SHP77 treated with DMSO at 0.1 percent for 48 hours (cell line): ENCODE measurements around the gene CALHM5.

Experiments used
- DNase-seq: peaks from one replicate; lab custom pipeline; 2025; lab: John Stamatoyannopoulos, UW

Gene CALHM5

DNA sequence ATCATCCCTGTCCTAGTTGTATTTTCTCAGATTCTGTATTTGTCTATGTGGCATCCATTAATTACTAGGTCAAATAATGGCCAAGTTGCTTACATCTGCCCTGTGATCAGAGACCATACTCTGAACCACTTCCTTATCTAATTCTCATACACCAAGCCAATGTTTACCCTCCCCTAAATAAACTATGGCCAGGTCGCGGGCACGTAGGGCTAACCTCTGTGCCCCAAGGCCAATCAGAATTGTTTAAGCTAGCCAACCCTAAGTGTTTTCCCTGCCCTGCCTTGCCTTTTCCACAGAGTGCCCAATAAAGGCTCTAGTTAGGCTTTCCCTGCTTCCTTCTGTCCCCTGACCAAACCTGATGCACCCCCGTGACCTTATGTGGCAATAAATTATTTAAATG is 39.4 kb downstream of the CALHM5 start:
- DNase-seq, result no peak

- DNase-seq, result no peak
These were observed 42.0 kb downstream of the CALHM5 start, which contains the start of gene CALHM4 for GRCh38 chr6:116553451-116553850. Gene CALHM4, plus strand, starts transcription at chr6:116553751. Its CDS starts 43 bp downstream, at chr6:116553794.

DNA sequence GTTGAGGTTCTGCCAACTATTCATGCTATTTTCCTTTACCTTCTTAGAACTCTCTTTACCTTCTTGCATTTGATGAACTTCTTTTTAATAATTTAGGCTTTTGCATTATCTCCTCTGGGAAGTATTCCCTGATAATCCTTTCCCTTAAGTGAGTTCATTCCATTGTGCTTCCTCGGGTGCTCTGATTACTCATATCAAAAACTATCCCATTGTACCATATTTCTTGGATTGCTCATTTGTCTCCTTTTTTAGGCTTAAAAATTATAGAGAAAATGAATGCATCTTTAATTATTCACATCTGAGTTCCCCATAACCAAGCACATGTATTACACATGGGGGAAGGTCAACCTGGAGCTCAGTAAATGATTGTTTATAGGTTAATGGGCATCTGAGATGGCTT is 44.6 kb downstream of the CALHM5 start:
- DNase-seq, result no peak

GRCh38 chr6:116556814-116557415 is 45.5 kb downstream of the CALHM5 start:
- no peak for DNase-seq

- peak; percentile 24 for DNase-seq
These were observed 46.5 kb downstream of the CALHM5 start for GRCh38 chr6:116557893-116558292.

DNA sequence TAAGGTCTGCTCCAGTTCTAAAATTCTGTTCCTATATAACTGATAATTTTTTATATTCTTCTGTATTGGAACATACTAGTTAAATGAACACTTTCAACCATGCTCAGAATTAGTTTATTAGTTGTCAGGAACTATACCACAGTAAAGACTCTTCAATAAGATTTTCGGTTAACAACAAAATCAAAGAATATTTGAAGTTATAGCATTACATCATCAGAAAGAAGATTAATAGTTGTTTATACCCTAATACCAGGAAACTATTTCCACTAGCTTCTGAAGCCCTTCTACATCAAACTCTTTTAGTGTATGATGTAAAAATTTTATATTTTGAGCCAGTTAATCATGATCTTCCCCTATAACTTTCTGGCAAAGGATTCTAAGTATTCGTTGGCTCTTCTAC is 48.7 kb downstream of the CALHM5 start:
- DNase-seq, result no peak

GRCh38 chr6:116561377-116562018 is 50.1 kb downstream of the CALHM5 start:
- no peak for DNase-seq

DNA sequence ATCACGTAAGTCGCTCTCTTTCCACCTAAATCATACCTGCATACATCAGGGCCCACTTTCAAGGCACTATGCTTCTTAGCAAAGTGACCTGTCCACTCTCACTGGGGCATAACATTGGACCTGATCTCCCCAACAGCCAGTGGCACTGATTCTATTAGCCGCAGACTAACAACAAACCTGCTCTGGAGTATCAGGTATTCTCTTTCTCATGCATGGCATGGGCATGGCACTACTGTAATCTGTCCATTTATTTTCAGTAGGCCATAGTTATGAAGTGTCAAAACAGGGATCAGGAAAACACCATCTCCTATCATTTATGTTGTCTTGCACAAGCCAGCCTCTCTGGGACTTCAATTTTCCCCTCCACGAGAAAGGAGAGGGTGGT is 50.6 kb downstream of the CALHM5 start:
- no peak for DNase-seq

GRCh38 chr6:116562614-116563013 is 51.2 kb downstream of the CALHM5 start:
- no peak for DNase-seq

GRCh38 chr6:116563830-116564229 is 52.4 kb downstream of the CALHM5 start:
- DNase-seq, result no peak

DNA sequence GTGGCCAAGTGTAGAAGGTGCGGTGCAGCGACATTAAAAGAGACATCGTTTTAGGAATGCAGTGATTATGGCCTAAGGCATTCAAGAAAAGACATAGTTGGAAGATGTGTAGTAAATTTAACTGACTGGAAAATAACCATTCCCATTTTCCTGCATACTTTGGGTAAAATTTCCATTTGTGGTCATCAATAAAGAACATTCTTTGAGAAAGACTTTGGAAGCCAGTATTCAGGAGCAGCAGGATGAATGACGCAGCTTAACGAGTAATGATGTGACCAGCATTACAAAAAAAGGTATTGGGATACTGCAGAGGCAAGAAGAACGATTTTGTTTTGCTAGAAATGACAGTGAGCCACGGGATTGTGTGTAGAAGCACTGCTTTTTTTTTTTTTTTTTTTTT is 52.9 kb downstream of the CALHM5 start:
- DNase-seq, result no peak

- no peak for DNase-seq
These were observed 53.8 kb downstream of the CALHM5 start for GRCh38 chr6:116564921-116565872.

DNA sequence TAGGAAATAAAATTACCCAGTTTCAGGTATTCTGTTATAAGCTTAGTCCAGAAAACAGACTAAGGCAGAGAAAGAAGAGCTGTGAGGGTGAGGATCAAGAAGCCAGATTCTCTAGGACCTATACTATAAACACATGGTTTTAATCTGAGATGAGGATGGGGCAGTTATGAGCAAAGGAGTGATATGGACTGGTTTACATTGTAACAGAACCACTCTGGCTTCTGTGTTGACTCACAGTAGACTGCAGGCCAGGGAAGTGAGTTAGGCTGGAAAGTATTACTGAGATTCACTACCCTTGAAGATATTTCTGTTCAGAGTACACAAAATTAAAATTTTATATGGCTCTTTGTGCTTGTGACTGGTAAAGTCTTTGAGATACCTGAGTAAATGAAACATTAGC is 56.7 kb downstream of the CALHM5 start:
- DNase-seq, result no peak

GRCh38 chr6:116568821-116569755 is 57.6 kb downstream of the CALHM5 start:
- no peak for DNase-seq

- DNase-seq, result peak; percentile 98
These were observed 59.6 kb downstream of the CALHM5 start, which contains the start of gene RWDD1 for GRCh38 chr6:116570856-116571682. Gene RWDD1, plus strand, starts transcription at chr6:116571504. Its CDS starts 79 bp downstream, at chr6:116571583.

DNA sequence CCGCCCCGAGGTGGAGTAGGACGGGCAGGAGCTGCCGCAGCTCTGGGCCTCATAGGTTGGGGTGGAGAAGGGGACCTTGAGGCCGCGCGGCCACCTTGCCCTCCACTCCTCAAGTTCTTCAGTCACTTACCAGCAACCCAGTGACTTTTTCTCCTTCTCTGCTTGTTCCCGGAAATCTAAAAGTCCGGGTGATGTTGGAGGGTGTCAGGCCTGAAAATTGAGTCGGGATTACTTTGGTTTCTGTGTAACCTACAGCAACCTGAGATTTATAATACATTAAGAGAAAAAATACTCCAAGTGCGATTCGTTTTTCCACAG is 60.2 kb downstream of the CALHM5 start:
- DNase-seq, result no peak

- no peak for DNase-seq
These were observed 60.7 kb downstream of the CALHM5 start for GRCh38 chr6:116572162-116572561.
